OCI-LY1 (cell line): Measurements from ENCODE around the gene KCMF1.

Experiments
- H2AFZ ChIP-seq: fragments of 200-600 bp; sonication (generic), shearing (Covaris generic); 2 replicates; pipeline ENCODE4 v1.6.0; 2014; ENCODE audit warnings: antibody characterized with exemption, mild to moderate bottlenecking, low read length
- H3F3A ChIP-seq: fragments of 200-600 bp; sonication (generic), shearing (Covaris generic); 2 replicates; pipeline ENCODE4 v1.6.0; 2014; ENCODE audit warnings: mild to moderate bottlenecking, antibody characterized with exemption, low read length, moderate library complexity; ENCODE audit not compliant: insufficient read depth
- H3K27ac ChIP-seq: fragments of 200-600 bp; sonication (generic); 2 replicates; pipeline ENCODE4 v1.5.1; 2014; ENCODE audit warnings: low read length, mixed run types, mild to moderate bottlenecking, low read depth; ENCODE audit not compliant: poor library complexity, severe bottlenecking
- H3K27me3 ChIP-seq: fragments of 200-600 bp; sonication (generic); 2 replicates; pipeline ENCODE4 v1.6.0; 2014; ENCODE audit warnings: antibody characterized with exemption, mild to moderate bottlenecking, low read length, moderate library complexity; ENCODE audit not compliant: insufficient read depth
- H3K36me3 ChIP-seq: fragments of 200-600 bp; sonication (generic); 2 replicates; pipeline ENCODE4 v1.6.1; 2014; ENCODE audit warnings: mild to moderate bottlenecking, antibody characterized with exemption, low read length, moderate library complexity, mixed read lengths; ENCODE audit not compliant: insufficient read depth
- H3K4me1 ChIP-seq: fragments of 200-600 bp; sonication (generic); 2 replicates; pipeline ENCODE4 v1.5.1; 2014; ENCODE audit warnings: mild to moderate bottlenecking, low read length, moderate library complexity; ENCODE audit not compliant: insufficient read depth, severe bottlenecking
- H3K4me2 ChIP-seq: fragments of 200-600 bp; sonication (generic), shearing (Covaris generic); 2 replicates; pipeline ENCODE4 v1.6.1; 2014; ENCODE audit warnings: low read length
- H3K4me3 ChIP-seq: fragments of 200-600 bp; sonication (generic); 2 replicates; pipeline ENCODE4 v1.5.1; 2014; ENCODE audit warnings: low read length, low read depth, mild to moderate bottlenecking, mixed read lengths; ENCODE audit not compliant: poor library complexity, severe bottlenecking
- H3K79me2 ChIP-seq: fragments of 200-600 bp; shearing (Covaris generic); 2 replicates; pipeline ENCODE4 v1.6.1; 2016; ENCODE audit warnings: mixed run types, low read length, mixed read lengths; ENCODE audit not compliant: insufficient read depth
- H3K9ac ChIP-seq: fragments of 200-600 bp; sonication (generic), shearing (Covaris generic); 2 replicates; pipeline ENCODE4 v1.6.1; 2014; ENCODE audit warnings: mild to moderate bottlenecking, low read length, mixed read lengths
- H3K9me2 ChIP-seq: fragments of 200-600 bp; sonication (generic), shearing (Covaris generic); 2 replicates; pipeline ENCODE4 v1.6.1; 2014; ENCODE audit warnings: low read depth, mild to moderate bottlenecking, low read length, mixed read lengths
- H3K9me3 ChIP-seq: fragments of 200-600 bp; shearing (Covaris generic); 2 replicates; pipeline ENCODE4 v1.6.1; 2014; ENCODE audit warnings: low read length, mixed read lengths
- H4K20me1 ChIP-seq: fragments of 200-600 bp; sonication (generic), shearing (Covaris generic); 2 replicates; pipeline ENCODE4 v1.6.0; 2016; ENCODE audit warnings: mild to moderate bottlenecking, low read length; ENCODE audit not compliant: insufficient read depth
- EZH2 ChIP-seq: fragments of 200-600 bp; sonication (generic), shearing (Covaris generic); IDR thresholded peaks from 2 replicates; pipeline ENCODE4 v1.8.0; 2017; ENCODE audit warnings: borderline replicate concordance, mixed run types, mild to moderate bottlenecking, antibody characterized with exemption, low read length, moderate library complexity, mixed read lengths
- TF ChIP-seq, protein P1 (sequence below): fragments of 200-600 bp; sonication (generic), shearing (Covaris generic); IDR thresholded peaks from 2 replicates; pipeline ENCODE4 v1.5.1; 2017; ENCODE audit warnings: mild to moderate bottlenecking, antibody characterized with exemption, low read length, moderate library complexity, mixed read lengths

Gene KCMF1

DNA sequence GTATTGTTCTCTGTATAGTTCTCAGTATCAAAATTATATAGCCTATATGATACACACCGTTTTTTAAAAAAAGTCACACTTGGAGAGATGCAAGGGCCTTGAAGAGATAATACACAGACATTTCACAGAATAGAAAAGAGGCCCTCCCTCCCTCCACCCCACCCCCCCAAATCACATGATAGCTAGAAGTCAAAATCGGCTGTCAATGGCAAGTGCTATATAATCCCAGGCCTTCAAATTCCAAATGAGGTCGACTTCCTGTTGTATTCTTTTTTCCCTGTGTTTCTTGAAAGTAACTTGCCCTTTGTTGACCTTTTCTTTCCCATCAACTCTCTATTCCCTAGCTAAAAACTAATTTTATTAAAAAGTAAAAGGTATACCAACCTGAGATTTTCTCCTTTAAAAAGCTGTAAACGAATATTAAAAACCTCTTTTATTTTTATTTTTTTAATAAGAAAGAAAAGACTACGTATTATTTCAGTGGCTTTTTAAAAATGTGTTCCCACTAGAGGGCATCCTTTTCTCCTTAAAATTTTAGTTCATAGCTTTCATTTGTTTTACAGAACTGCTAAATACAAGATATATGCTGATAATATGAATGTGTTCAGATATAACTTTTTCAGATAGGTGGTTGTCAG lies 46.6 kb downstream of the KCMF1 start:
- Histone ChIP-seq H3K79me2 (peaks cover 84% of the 10 kb centered on the region), H3K4me1 (peaks cover 43% of the 10 kb centered on the region), H3K9me2 (no peaks in the 10 kb centered on the region), H3K27me3 (no peaks in the 10 kb centered on the region), H3K36me3 (peaks cover 5% of the 10 kb centered on the region), H4K20me1 (0 out of 2 replicates have a peak, but pooled peaks cover 2% of the 10 kb centered on the region), H3K4me3 (no peak overlapping the region), H3F3A (no peaks in the 10 kb centered on the region), H3K4me2 (no peak overlapping the region), H3K9ac (no peak overlapping the region), H3K27ac (no peak overlapping the region), H3K9me3 (no peaks in the 10 kb centered on the region), H2AFZ (no peak overlapping the region)
- TF ChIP-seq, protein P1, sequence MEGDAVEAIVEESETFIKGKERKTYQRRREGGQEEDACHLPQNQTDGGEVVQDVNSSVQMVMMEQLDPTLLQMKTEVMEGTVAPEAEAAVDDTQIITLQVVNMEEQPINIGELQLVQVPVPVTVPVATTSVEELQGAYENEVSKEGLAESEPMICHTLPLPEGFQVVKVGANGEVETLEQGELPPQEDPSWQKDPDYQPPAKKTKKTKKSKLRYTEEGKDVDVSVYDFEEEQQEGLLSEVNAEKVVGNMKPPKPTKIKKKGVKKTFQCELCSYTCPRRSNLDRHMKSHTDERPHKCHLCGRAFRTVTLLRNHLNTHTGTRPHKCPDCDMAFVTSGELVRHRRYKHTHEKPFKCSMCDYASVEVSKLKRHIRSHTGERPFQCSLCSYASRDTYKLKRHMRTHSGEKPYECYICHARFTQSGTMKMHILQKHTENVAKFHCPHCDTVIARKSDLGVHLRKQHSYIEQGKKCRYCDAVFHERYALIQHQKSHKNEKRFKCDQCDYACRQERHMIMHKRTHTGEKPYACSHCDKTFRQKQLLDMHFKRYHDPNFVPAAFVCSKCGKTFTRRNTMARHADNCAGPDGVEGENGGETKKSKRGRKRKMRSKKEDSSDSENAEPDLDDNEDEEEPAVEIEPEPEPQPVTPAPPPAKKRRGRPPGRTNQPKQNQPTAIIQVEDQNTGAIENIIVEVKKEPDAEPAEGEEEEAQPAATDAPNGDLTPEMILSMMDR, result peak; percentile 40
- TF ChIP-seq EZH2, result no peak

DNA sequence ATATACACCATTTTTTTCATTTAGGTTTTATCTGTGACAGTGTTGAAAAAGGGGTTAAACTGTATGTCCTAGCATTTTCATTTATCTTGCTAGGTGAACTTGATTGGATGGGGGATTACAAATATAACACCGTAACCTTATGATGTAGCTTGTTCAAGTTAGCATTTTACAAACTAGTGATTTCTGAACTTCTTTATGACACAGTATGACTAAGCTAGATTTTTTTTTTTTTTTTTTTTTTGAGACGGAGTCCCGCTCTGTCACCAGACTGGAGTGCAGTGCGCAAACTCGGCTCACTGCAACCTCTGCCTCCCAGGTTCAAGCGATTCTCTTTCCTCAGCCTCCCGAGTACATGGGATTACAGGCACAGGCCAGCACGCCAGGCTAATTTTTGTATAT lies 47.1 kb downstream of the KCMF1 start:
- H3F3A ChIP-seq, result no peaks in the 10 kb centered on the region
- no peak overlapping the region for H3K4me3 ChIP-seq
- 0 out of 2 replicates have a peak, but pooled peaks cover 2% of the 10 kb centered on the region for H4K20me1 ChIP-seq
- H3K36me3 ChIP-seq, result peaks cover 5% of the 10 kb centered on the region
- H3K9me2 ChIP-seq, result no peaks in the 10 kb centered on the region
- no peak overlapping the region for H3K27ac ChIP-seq
- peaks cover 38% of the 10 kb centered on the region for H3K4me1 ChIP-seq
- H3K4me2 ChIP-seq, result no peak overlapping the region
- H2AFZ ChIP-seq, result no peak overlapping the region
- peaks cover 82% of the 10 kb centered on the region for H3K79me2 ChIP-seq
- no peaks in the 10 kb centered on the region for H3K9me3 ChIP-seq
- no peaks in the 10 kb centered on the region for H3K27me3 ChIP-seq
- H3K9ac ChIP-seq, result no peak overlapping the region
- no peak for TF ChIP-seq EZH2
- TF ChIP-seq, protein P1, result no peak

DNA sequence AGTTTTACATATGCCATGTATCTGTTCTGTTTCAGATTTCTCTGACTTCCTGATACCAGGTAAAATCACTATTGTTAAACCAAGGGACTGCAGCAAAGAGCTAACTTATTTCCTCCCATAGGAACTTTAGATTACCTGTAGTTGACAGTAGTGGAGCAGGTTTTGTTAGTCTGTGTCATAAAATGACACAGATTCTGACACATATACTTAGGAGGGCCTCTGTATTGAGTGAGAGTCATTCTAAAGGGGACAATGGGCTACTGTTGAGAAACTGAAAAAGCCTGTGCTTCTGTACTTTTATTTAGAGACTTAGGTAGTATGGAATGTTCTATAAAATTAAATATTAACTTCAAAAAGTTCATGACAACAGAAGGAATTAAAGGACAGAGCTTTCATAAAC lies 48.2 kb downstream of the KCMF1 start:
- Histone ChIP-seq H3K9me3 (no peaks in the 10 kb centered on the region), H3K27me3 (no peaks in the 10 kb centered on the region), H3K4me2 (no peak overlapping the region), H3K9me2 (no peaks in the 10 kb centered on the region), H3K4me1 (peaks cover 27% of the 10 kb centered on the region), H2AFZ (no peak overlapping the region), H3K27ac (no peak overlapping the region), H4K20me1 (0 out of 2 replicates have a peak, but pooled peaks cover 2% of the 10 kb centered on the region), H3K36me3 (peaks cover 5% of the 10 kb centered on the region), H3K9ac (no peak overlapping the region), H3F3A (no peaks in the 10 kb centered on the region), H3K4me3 (no peak overlapping the region), H3K79me2 (peaks cover 80% of the 10 kb centered on the region)
- TF ChIP-seq, protein P1, result no peak
- TF ChIP-seq EZH2, result no peak
